ENCODE measurements around the gene PSIP1. TPM values are rescaled to one million over a fixed set of nuclear protein-coding genes. Genes with fewer than 3 reads are reported as not detected.

The PSIP1 gene
- total and polyA plus RNA-seq, 5 experiments from 2014 or later: 113 to 184 (median 163) TPM

DNA sequence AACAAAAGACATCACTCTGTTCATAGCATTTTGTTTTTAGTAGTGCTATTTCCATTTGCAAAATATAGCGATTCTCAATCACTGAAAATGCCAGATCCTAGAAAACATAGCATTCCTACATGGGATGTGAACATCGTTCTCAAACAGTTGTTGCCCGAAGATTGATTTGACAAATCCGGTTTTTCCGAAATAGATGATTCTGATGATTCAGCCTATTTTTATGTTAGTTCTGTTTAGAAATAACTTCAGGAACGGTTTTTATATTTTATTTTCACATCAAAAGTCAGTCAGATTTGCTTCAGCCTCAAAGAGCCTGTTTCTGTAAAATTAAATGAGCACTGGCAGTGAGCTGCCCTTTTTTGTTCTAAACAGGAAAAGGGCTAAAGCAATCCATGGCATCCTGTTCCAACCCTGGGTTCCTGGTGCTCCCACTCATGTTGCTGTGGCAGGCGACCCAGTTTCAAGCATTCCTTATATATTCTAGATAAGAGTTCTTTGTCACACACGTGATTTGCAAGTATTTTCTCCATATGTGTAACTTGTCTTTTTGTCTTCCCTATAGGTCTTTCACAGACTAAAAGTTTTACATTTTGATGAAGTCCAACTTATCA, 14.2 kb upstream of the PSIP1 start:
- POLR2A ChIA-PET: no interaction called here
- H3K4me3 Mint-ChIP-seq: no peak overlapping the region
- no peaks in the 10 kb centered on the region for H3K4me1 Mint-ChIP-seq
- H3K27me3 Mint-ChIP-seq: peaks cover 0 to 3% (median 0%) of the 10 kb centered on the region in 5 donors
- no peaks in the 10 kb centered on the region for H3K36me3 Mint-ChIP-seq
- ATAC-seq (no peak), DNase-seq (no peak)
- H3K9me3 Mint-ChIP-seq: no peaks in the 10 kb centered on the region
- no peak overlapping the region for H3K27ac Mint-ChIP-seq

DNA sequence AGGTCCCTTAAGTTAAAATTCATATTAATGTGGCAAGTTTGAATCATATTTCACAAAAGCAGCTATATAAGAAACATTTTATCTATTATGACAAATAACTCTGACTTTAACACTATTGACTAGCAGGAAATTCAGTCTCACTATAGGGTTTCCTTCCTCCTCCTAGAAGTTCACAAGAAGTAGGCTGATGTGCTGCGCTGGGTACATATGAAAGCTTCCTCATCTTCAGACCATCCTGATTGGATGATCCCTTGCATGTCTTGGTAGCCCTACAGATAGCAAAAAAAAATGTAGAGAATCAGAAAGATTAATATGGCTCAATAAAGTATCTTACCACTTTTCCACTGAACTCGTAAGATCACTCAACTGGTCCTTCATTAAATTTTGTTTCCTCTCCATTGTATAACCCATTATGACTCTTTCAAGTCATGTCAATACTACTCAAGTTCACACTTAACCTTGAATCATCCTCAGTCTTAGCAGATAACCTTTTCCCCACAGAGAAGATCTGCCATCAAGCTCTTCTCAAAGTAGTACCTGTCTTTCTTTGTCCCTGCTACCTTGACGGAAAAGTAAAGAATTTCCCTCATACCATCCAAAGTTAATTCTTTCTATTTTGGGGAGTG, 11.5 kb upstream of the PSIP1 start:
- POLR2A ChIA-PET: interaction anchor here (0.6 to 1.5 kb wide), 3 partner anchors 10 to 23 kb away, joined by 3 to 5 read pairs (median 5); partner anchors contain the start of gene PSIP1
- no peak overlapping the region for H3K27ac Mint-ChIP-seq
- no peaks in the 10 kb centered on the region for H3K36me3 Mint-ChIP-seq
- DNase-seq: no peak
- no peak for ATAC-seq
- no peak overlapping the region for H3K4me3 Mint-ChIP-seq
- H3K27me3 Mint-ChIP-seq: peaks cover 0 to 3% (median 0%) of the 10 kb centered on the region in 5 donors
- no peaks in the 10 kb centered on the region for H3K4me1 Mint-ChIP-seq
- no peaks in the 10 kb centered on the region for H3K9me3 Mint-ChIP-seq

DNA sequence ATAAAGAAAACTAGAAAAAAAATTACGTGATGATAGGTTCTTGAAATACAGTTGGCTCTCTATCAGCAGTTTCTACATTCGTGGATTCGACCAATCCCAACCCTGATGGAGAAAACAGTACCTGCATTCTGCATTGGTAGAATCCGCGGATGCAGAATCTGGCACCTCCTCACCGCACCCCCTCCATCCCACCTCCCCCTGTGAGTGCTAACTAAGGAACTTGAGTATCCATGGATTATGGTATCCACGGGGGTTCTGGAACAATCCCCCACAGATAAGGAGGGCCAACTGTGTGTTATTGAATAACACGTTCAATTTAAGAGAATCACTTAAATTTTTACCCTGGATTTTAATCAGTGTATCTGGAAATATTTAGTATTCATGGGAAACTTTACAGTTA, 10.5 kb upstream of the PSIP1 start:
- Mint-ChIP-seq H3K4me3 (no peak overlapping the region), H3K27ac (no peak overlapping the region), H3K4me1 (no peaks in the 10 kb centered on the region), H3K36me3 (no peaks in the 10 kb centered on the region), H3K9me3 (no peaks in the 10 kb centered on the region), H3K27me3 (peaks cover 0 to 3% (median 0%) of the 10 kb centered on the region in 5 donors)
- ATAC-seq (no peak), DNase-seq (no peak)
- POLR2A ChIA-PET: interaction anchor here (1.1 kb wide), 1 partner anchor 11 kb away, joined by 5 read pairs; the partner anchor contains the start of gene PSIP1

DNA sequence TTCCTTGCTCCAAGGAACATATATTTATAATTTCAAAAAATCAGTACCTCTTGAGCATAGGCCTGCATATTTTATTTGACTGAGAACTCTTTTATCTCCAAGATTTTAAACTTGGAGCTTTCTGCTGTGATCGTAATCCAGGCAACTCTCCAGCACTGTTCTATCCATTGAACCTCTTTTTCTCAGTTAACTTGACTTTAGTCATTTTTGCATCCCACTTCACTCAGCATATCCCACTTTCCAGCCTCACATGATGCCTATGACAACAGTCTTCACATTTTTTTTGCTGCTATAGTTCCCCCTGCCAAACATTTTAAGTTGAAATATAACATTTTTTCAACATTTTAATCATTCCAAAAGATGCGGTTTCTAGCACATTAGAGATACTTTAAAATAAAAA, 9.1 kb upstream of the PSIP1 start:
- no peak overlapping the region for H3K27ac Mint-ChIP-seq
- no peaks in the 10 kb centered on the region for H3K4me1 Mint-ChIP-seq
- POLR2A ChIA-PET: no interaction called here
- ATAC-seq: no peak
- peaks cover 0 to 1% (median 0%) of the 10 kb centered on the region in 5 donors for H3K27me3 Mint-ChIP-seq
- no peaks in the 10 kb centered on the region for H3K36me3 Mint-ChIP-seq
- H3K9me3 Mint-ChIP-seq: no peaks in the 10 kb centered on the region
- DNase-seq: no peak
- no peak overlapping the region for H3K4me3 Mint-ChIP-seq

GRCh38 chr9:15513335-15513734, 2.6 kb upstream of the PSIP1 start:
- H3K4me1 Mint-ChIP-seq: peaks cover 18 to 39% (median 31%) of the 10 kb centered on the region in 4 donors
- no peak for ATAC-seq
- H3K27me3 Mint-ChIP-seq: peaks cover 0 to 1% (median 0%) of the 10 kb centered on the region in 5 donors
- H3K9me3 Mint-ChIP-seq: peaks cover 0 to 2% (median 0%) of the 10 kb centered on the region in 9 donors
- H3K27ac Mint-ChIP-seq: peak overlapping the region in 3 of 10 donors; percentile 40 to 50 (median 49)
- H3K36me3 Mint-ChIP-seq: peaks cover 2 to 15% (median 6%) of the 10 kb centered on the region in 3 donors
- POLR2A ChIA-PET: interaction anchor here (0.6 to 4.2 kb wide), 3 partner anchors 13 to 58 kb away, joined by 3 to 76 read pairs (median 3); partner anchors contain the start of gene CCDC171
- DNase-seq: peak in 1 of 10 donors; percentile 7
- no peak overlapping the region for H3K4me3 Mint-ChIP-seq

DNA sequence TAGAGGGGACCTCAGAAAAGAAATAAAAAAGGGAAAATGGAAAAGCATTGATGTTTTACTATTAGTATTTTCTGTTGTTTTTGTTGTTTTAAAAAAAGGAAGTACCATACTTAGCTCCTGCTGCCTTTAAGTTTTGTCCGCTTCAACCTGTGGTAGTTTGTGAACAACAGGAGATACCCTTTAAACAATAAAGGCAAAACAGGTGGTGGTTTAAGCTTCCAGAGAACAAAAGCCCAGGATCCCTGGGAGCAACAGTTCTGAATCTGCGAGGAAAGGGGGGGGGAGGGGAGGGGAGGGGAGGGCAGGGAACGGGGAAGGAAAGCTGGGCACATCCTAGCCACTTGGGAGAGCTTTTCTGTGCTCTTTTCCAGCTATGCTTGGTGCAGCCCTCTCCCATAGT, 2.1 kb upstream of the PSIP1 start:
- Mint-ChIP-seq H3K27ac (peak overlapping the region in 5 of 10 donors; percentile 18 to 100 (median 84)), H3K9me3 (peaks cover 0 to 2% (median 0%) of the 10 kb centered on the region in 9 donors), H3K27me3 (peaks cover 0 to 1% (median 0%) of the 10 kb centered on the region in 5 donors), H3K4me1 (peaks cover 22 to 44% (median 36%) of the 10 kb centered on the region in 4 donors), H3K36me3 (peaks cover 2 to 20% (median 6%) of the 10 kb centered on the region in 3 donors), H3K4me3 (no peak overlapping the region)
- POLR2A ChIA-PET: interaction anchor here (0.6 to 4.2 kb wide), 4 partner anchors 9 to 57 kb away, joined by 3 to 76 read pairs (median 4); partner anchors contain the start of gene CCDC171
- no peak for ATAC-seq
- no peak for DNase-seq

DNA sequence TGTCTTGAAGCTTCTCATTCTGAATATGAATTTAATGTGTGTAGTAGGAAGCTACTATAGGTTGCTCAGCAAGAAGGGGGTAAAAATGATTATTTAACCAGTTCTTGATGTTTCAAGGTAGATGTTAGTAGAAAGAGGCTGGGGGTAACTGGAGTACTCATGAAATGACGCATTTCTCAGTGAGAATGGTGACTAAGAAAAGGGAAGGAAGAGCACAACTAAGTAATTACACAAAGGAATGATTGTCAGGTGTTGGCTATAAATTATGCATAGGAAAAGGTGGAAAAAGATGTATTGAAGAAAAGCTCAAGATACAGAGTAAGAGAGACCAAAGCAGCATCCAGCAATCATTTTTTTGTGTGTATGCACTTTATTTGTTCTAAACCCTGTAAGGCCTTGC, 1.4 kb upstream of the PSIP1 start:
- Mint-ChIP-seq H3K27me3 (peaks cover 0 to 1% (median 0%) of the 10 kb centered on the region in 5 donors), H3K27ac (peak overlapping the region; percentile 48 to 100 (median 80)), H3K4me3 (peak overlapping the region in 7 of 10 donors; percentile 41 to 63 (median 52)), H3K4me1 (peaks cover 22 to 51% (median 40%) of the 10 kb centered on the region in 4 donors), H3K9me3 (peaks cover 0 to 2% (median 0%) of the 10 kb centered on the region in 9 donors), H3K36me3 (peaks cover 2 to 25% (median 6%) of the 10 kb centered on the region in 3 donors)
- DNase-seq (no peak), ATAC-seq (no peak)
- POLR2A ChIA-PET: interaction anchor here (0.6 to 4.2 kb wide), 10 partner anchors 10 to 213 kb away, joined by 3 to 76 read pairs (median 5); partner anchors contain the start of genes CCDC171, SNAPC3 and TTC39B

DNA sequence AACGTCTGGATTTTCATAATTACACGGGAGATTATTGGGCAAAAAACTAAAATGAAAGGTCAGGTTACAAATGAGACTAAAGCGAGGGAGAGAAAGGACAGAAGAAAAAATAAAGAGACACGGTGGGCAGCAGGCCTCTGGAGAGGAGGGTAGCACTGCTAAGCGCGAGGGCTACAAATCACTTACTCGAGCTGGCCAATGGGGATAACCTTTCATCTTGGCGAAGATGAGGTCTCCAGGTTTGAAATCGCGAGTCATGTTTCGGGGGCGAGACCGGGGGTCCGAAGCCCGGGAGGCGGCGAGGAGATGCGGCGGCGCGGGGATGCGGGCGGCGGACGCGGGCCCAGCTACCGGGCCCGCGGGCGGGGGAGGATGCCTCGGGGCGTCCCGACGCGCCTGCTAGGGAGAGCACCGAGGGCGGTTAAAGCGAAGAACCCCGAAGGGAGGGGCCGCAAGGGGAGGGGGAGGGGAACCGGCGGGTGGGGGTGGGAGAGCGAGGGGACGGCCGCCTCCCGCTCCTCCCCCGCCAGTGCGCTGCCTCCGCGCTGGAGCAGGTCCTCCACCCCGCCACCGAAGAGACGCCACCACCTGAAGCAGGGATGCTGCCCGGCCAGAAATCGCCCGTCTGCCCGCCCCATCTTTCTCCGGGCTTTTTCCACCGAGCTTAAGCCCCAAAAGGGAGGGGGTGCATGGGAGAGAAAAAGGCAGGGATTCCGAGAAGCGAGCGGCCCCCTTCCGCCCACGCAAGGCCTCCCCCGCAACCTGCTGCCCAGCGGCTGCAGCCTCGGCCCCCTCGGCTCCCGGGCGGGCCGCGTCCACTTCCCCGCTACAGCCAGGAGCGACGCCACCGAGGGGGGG, 610 bp downstream of the PSIP1 start:
- Mint-ChIP-seq H3K36me3 (peaks cover 6 to 45% (median 8%) of the 10 kb centered on the region in 3 donors), H3K4me3 (peak overlapping the region; percentile 87 to 97 (median 94)), H3K4me1 (peaks cover 32 to 70% (median 55%) of the 10 kb centered on the region in 4 donors), H3K9me3 (peaks cover 0 to 2% (median 0%) of the 10 kb centered on the region in 9 donors), H3K27ac (peak overlapping the region; percentile 92 to 100 (median 95)), H3K27me3 (no peaks in the 10 kb centered on the region)
- ATAC-seq (peak; percentile 47 to 53), DNase-seq (peak in 9 of 10 donors; percentile 36 to 87 (median 58))
- POLR2A ChIA-PET: interaction anchor here (0.7 to 4.2 kb wide), 22 partner anchors 9 to 216 kb away, joined by 3 to 76 read pairs (median 4); partner anchors contain the start of genes CCDC171, SNAPC3 and TTC39B

- H3K4me3 Mint-ChIP-seq: peak overlapping the region in 8 of 10 donors; percentile 8 to 61 (median 23)
These were observed 4.8 kb downstream of the PSIP1 start for GRCh38 chr9:15505921-15506320.

DNA sequence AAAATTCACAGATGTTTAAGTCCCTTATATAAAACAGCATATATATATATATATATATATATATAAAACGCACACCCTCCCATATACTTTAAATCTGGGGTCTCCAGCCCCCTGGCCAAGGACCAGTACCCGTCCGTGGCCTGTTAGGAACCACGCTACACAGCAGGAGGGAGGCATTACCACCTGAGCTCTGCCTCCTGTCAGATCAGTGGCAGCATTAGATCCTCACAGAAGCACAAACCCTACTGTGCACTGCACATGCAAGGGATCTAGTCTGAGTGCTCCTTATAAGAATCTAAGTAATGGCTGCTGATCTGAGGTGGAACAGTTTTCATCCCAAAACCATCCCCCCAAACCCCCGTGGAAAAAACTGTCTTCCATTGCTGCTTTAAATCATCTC, 9.0 kb downstream of the PSIP1 start:
- H3K4me3 Mint-ChIP-seq: peak overlapping the region in 4 of 10 donors; percentile 6 to 53 (median 27)
- POLR2A ChIA-PET: interaction anchor here (3.2 kb wide), 1 partner anchor 9 kb away, joined by 21 read pairs; the partner anchor contains the start of gene PSIP1
- DNase-seq (no peak), ATAC-seq (no peak)
- H3K27ac Mint-ChIP-seq: peak overlapping the region in 4 of 10 donors; percentile 2 to 54 (median 32)
- no peaks in the 10 kb centered on the region for H3K9me3 Mint-ChIP-seq
- peaks cover 4 to 86% (median 12%) of the 10 kb centered on the region in 3 donors for H3K36me3 Mint-ChIP-seq
- H3K27me3 Mint-ChIP-seq: no peaks in the 10 kb centered on the region
- peaks cover 28 to 73% (median 61%) of the 10 kb centered on the region in 4 donors for H3K4me1 Mint-ChIP-seq

More at GRCh38 chr9:15505921-15506320, 4.8 kb downstream of the PSIP1 start:
- peaks cover 34 to 75% (median 68%) of the 10 kb centered on the region in 4 donors for H3K4me1 Mint-ChIP-seq
- peak overlapping the region in 8 of 10 donors; percentile 2 to 72 (median 54) for H3K27ac Mint-ChIP-seq
- H3K9me3 Mint-ChIP-seq: peaks cover 0 to 1% (median 0%) of the 10 kb centered on the region in 9 donors
- peaks cover 10 to 82% (median 11%) of the 10 kb centered on the region in 3 donors for H3K36me3 Mint-ChIP-seq
- no peaks in the 10 kb centered on the region for H3K27me3 Mint-ChIP-seq
- POLR2A ChIA-PET: no interaction called here
- DNase-seq (peak in 2 of 10 donors; percentile 19 to 23), ATAC-seq (no peak)

DNA sequence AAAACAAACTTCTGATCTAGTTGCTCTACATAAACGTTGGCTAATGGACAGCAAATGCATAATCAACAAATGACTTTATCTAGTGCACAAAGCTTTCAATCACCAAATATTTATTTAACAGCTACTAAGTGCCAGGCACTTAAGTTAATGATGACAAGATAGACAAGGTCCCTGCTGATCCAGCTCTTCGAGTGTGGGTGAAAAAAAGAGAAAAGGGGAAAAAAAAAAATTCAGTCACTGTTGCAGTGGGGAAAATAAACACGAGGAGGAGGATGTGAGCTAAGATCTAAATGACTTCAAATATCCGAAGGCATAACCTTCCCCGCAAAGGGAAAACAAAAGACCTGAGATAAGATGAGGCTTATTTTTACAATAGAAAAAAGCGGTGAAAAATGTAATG, 9.6 kb downstream of the PSIP1 start:
- H3K4me1 Mint-ChIP-seq: peaks cover 23 to 74% (median 60%) of the 10 kb centered on the region in 4 donors
- no peaks in the 10 kb centered on the region for H3K9me3 Mint-ChIP-seq
- ATAC-seq (peak in 1 of 2 donors; percentile 29), DNase-seq (no peak)
- peak overlapping the region in 9 of 10 donors; percentile 8 to 47 (median 22) for H3K4me3 Mint-ChIP-seq
- POLR2A ChIA-PET: interaction anchor here (1.0 to 3.2 kb wide), 2 partner anchors 9 to 12 kb away, joined by 3 to 21 read pairs; partner anchors contain the start of gene PSIP1
- peak overlapping the region in 9 of 10 donors; percentile 0 to 61 (median 45) for H3K27ac Mint-ChIP-seq
- no peaks in the 10 kb centered on the region for H3K27me3 Mint-ChIP-seq
- H3K36me3 Mint-ChIP-seq: peaks cover 4 to 86% (median 10%) of the 10 kb centered on the region in 3 donors
